GM20431 (cell line): Measurements from ENCODE around the gene ELOVL1.
"Not testable (repeated sequence)": the region's sequence is repeated elsewhere in the genome, so short reads cannot be mapped to it uniquely, and the experiment has no call there.

ENCODE experiments used
- in situ Hi-C: fragments of 300-500 bp; cut with MseI, MboI; formaldehyde crosslinking; loops from one replicate; pipeline ENCODE4 v1.15.0; 2020; ENCODE audit warnings: low sequenced_read_pairs; ENCODE audit not compliant: unreplicated experiment

Gene ELOVL1

DNA sequence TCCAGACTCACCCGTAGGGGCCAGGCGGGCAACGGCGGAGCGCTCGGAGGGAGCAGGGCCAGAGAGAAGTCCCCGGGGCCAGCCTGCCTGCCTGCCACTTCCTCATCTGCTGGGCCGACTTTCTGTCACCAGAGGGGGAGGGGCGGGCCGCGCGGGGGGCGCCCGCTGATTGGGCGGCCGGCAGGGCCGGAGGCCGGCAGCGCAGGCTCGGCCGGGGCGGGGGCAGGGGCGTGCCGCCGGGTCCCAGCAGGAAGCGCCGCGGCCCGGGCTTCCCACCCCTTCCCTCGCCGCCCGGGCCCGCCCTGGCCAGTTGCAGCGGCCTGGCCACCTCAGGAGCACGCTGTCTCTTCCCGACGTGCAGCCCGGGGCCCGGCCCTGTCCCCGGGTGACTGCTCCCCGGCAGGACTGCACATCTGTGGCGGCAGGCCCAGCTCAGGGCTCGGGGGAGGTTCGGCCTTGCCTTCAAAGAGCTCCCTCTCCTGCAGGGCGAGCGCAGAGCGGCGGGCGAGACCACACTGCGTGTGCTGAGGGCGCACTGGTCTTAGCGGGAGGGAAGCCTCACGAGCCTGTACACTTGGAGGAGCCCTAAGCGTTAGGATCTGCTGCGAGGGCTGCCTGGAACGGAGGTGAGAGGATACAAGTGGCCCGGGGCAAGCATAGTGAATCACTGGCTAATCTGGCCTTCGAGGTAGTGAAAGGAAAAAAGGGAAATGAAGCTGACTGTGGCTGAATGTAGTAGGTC, at the start of gene ELOVL1:
Gene ELOVL1, minus strand, starts transcription at position 108 of the 742 bp plus-strand sequence. CDS start 2,402 bp downstream, outside the sequence.
- in situ Hi-C loops = no loop called here

DNA sequence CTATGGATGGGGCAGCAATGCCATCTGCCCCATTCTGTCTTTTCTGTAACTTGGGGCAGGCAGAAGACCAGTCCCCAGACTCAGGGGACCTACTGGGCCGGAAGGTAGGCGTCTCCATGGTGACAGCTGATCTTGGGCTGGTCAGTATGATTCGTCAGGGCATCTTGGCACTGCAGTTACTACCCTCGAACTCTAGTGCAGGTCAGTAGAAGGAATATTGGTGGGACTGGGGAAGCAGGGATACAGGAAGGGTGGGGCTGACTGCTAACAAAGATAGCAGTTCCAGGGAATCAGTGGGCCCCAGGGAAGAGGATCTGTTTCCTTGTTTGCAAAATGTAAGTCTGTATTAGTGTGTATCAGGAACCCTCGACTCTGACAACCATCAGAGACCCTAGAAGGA, 48.1 kb upstream of the ELOVL1 start:
- in situ Hi-C loops = no loop called here

- in situ Hi-C loops = no loop called here
Observed at GRCh38 chr1:43414634-43415223, 46.9 kb upstream of the ELOVL1 start.

- in situ Hi-C loops = not testable (repeated sequence)
Observed at GRCh38 chr1:43413426-43413825, 45.6 kb upstream of the ELOVL1 start.

- in situ Hi-C loops = no loop called here
Observed at GRCh38 chr1:43410571-43410970, 42.8 kb upstream of the ELOVL1 start.

GRCh38 chr1:43405876-43406234, 38.0 kb upstream of the ELOVL1 start:
- in situ Hi-C loops = no loop called here

- in situ Hi-C loops = no loop called here
Observed at GRCh38 chr1:43405219-43405875, 37.5 kb upstream of the ELOVL1 start.

- in situ Hi-C loops = no loop called here
Observed at GRCh38 chr1:43404353-43404752, 36.5 kb upstream of the ELOVL1 start.

DNA sequence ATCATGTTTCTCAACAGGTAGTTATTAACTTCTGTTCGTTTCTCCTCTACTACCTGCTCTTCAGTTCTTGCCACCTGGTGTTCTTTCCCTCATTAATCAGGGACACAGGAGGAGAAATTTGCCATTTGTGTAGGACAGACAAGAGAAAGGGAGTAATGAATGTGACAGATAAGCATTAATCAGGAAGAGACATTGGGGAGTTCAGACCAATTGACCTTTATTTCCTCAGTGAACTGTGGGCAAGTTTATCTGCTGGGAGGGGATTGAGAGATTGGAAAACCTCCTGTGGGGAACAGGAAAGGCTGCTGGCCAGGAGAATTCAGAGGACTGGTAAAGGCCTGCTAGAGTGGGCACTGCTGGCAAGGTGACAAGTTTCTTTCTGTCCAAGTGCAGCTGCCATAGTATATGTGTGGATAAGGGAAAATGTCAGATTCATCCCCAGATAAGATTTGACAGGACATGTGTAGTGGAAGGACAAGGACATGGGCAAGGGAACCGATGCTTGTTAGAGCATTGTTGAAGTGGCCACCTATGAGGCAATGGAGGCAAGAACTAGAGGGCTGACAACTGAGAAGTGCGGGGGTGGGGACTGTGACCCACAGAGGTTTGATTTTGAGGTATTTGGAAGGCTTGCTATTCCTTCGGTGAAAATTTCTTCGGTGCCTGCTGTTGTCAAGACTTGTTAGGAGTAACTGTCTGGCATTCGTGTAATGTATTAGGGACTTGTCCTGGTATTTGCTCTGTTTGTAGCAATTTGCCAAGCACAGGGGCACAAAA, 34.5 kb upstream of the ELOVL1 start:
- in situ Hi-C loops = no loop called here

DNA sequence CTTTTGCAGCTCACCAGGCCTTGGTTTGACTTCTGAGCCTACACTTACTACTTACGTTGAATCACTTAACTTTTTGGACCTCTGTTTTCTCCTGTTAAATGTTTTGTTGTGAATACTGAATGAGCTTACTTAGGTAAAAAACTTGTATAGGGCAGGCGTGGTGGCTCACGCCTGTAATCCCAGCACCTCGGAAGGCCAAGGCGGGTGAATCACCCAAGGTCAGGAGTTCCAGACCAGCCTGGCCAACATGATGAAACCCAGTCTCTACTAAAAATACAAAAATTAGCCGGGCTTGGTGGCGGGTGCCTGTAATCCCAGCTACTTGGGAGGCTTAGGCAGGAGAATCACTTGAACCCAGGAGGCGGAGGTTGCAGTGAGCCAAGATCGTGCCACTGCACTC, 32.6 kb upstream of the ELOVL1 start:
- in situ Hi-C loops = not testable (repeated sequence)

DNA sequence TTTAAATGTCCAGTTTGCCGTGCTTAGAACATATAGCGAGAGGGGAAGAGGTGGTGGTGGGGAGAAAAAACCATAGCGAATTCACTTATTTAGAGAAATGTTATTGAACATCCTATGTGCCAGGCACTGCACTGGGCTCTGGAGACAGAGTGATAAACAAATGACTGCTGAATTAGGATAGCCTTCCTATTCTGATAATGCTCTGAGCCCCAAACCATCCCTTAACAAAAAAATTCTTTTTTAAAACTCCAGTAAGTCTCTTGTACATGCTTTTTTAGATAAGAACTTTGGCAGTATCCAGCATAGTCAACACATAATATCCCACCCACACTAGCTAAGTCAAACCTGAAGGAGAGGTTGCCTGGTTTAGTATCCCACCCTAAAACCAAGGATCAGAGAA, 30.4 kb upstream of the ELOVL1 start:
- in situ Hi-C loops = no loop called here

DNA sequence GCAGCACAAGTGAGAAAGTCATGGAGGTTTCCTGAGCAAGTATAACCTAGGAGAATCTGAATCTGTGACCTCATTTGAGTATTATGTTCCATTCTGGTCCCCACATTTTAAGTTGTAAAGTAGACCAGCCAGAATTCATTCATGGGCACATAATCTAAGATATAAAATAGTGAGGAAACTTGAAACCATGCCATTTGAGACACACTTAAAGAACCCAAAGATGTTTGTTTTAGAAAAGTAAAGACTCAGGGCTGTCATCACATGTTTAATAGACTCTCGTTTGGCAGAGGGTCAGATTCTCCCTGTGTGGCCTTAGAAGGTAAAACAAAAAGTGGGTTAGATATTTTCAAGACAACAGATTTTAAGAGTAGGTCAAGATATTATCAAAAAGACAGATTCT, 28.2 kb upstream of the ELOVL1 start:
- in situ Hi-C loops = no loop called here

GRCh38 chr1:43395523-43395922, 27.7 kb upstream of the ELOVL1 start:
- in situ Hi-C loops = no loop called here

- in situ Hi-C loops = no loop called here
Observed at GRCh38 chr1:43392702-43393101, 24.9 kb upstream of the ELOVL1 start.

DNA sequence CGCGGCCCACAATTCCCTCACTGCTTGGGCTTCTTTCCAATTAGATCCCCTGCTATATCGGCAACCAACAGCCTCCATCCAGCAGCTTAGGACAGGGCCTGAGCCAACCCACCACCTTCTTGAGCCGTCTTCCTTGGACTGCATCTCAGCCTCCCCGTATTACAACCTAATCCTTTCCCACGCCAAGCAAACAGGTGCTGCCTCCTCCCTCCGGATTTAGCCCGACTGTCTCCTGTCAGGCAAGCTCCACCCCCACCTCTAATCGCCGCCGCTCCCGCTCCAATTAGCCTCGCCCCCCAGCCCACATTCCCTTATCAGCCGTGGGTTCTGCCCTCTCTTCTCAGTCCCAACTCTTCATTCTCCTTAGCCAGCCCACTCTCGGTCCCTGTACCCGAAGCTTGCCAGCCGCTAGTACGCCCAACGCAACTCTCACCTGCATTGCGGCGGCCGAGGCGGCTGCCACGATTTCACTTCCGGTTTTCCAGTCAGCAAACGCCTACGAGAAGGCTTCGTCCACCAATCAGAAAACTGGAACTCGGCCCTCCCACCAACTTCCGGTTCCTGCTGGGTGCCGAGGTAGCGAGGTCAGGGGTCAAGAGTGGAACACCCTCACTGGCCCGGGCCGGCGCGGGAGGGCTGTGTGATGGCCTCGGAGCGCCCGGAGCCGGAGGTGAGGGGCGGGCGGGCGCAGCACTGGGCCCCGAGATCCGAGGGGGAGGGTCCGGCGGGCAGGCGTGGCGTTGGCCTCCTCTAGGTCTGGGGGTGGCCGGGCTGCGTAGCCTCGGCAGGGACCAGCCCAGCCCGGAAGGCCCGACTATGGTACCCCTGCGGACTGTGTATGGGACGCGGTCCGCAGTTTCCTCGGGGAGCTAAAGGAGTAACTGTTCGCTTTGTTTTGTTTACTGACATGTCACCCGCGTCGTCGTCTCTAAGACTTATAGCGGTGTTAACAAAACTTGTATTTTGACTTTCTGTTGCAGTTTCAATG, 21.8 kb upstream of the ELOVL1 start, which contains the start of the genes MED8 and SZT2:
Gene MED8, minus strand, starts transcription at position 475 of the 988 bp plus-strand sequence. Its CDS starts 36 bp downstream, at position 439.
Gene SZT2, plus strand, starts transcription at position 574 of the 988 bp plus-strand sequence. Its CDS starts 70 bp downstream, at position 644.
- in situ Hi-C loops = no loop called here

- in situ Hi-C loops = no loop called here
Observed at GRCh38 chr1:43388613-43389012, 20.8 kb upstream of the ELOVL1 start.

GRCh38 chr1:43387976-43388599, 20.3 kb upstream of the ELOVL1 start:
- in situ Hi-C loops = no loop called here

- in situ Hi-C loops = no loop called here
Observed at GRCh38 chr1:43386676-43387075, 18.9 kb upstream of the ELOVL1 start.

DNA sequence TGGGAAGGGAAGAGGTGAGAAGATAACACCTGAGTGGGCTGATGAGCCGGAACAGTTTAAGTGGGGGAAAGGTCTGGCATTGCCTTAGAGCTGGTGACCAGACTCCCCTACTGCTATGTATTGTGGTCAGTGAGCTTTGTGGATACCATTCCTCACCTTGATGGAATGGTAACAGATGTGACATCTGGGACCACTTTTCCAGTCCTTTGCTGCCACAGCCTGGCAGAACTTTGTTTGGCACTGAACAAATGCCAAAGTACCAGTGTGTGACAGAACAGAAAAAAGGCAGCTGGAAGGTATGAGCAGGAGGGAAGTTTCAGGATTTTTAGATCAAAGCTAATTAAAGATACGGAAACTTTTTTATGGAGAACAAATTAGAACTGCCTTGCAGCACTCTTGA, 15.6 kb upstream of the ELOVL1 start:
- in situ Hi-C loops = no loop called here
